HG03039 (cell line): ENCODE measurements around the gene PHF20.
"Not testable (repeated sequence)": the region's sequence is repeated elsewhere in the genome, so short reads cannot be mapped to it uniquely, and the experiment has no call there.

Experiments used
- ATAC-seq: cut with Tn5 transposase; IDR thresholded peaks from one replicate; pipeline ENCODE4 v1.9.1; 2021; ENCODE audit warnings: mild to moderate bottlenecking, moderate library complexity; ENCODE audit not compliant: unreplicated experiment

Gene PHF20

DNA sequence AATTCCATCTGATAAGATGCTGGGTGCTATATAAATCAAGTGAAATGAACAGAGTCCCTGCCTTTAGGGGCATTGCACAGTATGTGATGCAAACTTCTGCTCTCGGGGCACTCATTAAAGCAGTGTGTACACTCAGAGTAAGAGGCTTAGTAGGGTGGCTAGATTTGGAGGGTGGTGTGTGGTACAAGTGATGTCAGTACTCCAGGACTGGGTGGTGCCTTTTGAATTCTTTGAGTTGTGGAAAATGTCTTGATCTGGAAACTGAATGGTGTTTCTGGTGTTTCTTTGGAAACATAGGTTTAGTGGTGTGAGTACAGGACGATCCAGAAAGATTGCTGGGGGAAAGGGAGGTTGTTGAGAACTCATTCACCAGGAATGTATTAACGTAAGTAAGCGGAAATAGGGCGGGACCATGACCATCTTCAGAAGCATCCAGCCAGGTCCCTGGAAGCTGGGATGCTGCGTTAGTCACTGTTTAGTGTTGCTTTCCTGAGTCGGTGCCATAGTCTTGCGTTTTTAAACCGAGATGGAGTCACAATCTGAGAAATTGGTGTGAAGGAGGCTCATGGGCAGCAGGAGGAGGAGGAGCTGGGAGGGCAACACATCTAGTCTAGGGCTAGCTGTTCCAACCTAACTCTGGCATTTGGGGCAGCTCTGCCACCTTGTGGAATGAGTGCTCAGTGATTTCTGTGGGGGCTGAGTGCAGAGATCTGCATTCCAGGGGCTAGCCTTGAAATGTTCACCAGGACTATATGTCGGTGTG is 112.1 kb downstream of the PHF20 start:
- ATAC-seq, result no peak

DNA sequence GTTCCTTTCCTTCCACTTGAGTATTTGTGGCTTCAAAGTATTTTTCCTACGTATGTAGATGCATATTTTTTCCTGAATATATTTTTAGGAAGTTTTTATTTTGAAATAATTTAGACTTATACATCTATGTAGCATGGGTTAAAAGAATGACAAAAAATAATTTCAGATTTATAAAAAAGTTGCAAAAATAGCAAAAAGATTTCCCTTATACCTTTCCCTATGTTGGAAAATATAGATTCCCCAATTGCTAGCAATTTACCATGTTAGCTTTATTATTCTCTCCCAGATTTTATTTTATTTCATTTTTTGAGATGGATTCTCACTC is 112.7 kb downstream of the PHF20 start:
- no peak for ATAC-seq

DNA sequence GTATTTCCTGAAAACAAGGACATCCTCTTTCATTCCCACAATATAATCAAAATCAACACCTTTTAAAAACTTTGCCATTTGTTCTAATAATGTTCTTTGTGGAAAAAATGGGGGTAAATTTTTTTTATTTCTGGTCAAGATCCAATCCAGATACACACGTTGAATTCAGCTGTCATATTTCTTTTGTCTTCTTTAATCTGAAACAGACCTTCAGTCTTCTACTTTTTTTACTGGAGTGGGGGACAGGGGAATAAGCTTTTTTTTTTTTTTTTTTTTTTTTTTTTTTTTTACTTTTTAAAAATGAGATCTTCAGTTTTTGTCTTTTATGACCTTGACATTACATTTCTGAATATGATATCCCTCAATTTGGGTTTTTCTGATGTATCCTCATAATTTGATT is 113.4 kb downstream of the PHF20 start:
- no peak for ATAC-seq

- no peak for ATAC-seq
Observed at GRCh38 chr20:35886537-35886936, 114.7 kb downstream of the PHF20 start.

DNA sequence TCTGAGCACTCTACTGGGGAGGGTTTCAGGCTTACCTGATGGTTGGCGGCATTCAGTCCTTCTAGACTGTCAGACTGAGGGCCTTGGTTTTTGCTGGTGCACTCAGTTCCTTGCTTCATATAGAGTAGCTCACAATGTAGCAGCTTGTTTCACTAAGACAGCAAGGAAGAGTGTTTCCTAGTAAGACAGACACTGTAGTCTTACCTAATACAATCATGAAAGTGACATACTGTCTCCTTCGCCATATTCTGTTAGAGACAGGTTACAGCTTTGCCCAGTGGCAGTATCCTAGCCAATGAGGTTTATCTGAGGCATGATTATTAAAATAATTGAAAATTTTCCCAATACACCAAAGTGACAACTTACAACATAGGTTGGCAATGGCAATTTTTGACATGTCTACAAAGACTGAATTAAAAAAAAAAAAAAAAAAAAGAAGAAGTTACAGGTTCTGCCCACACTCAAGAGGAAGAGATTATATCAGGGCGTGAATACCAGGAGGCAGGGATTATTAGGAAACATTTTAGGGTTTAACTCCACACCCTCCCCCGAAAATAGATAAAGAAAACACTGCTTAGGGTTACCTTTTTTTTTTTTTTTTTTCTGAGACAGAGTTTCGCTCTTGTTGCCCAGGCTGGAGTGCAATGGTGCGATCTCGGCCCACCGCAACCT is 115.7 kb downstream of the PHF20 start:
- no peak for ATAC-seq

DNA sequence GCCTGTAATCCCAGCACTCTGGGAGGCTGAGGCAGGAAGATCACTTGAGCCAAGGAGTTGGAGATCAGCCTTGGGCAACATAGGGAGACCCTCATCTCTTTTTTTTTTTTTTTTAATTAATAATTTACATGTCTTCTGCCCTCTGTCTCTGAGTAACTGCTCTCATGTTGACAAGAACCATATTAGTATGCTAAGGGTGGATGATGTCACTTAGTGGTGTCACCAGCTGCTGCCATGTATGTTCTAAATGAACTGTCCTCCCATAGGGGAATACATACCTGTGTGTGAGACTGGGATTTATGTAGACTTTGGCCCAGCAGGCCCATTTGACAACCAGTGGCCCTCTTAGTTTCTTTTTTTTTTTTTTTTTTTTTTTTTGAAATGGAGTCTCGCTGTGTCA is 116.8 kb downstream of the PHF20 start:
- no peak for ATAC-seq

GRCh38 chr20:35891375-35891774 is 119.6 kb downstream of the PHF20 start:
- no peak for ATAC-seq

DNA sequence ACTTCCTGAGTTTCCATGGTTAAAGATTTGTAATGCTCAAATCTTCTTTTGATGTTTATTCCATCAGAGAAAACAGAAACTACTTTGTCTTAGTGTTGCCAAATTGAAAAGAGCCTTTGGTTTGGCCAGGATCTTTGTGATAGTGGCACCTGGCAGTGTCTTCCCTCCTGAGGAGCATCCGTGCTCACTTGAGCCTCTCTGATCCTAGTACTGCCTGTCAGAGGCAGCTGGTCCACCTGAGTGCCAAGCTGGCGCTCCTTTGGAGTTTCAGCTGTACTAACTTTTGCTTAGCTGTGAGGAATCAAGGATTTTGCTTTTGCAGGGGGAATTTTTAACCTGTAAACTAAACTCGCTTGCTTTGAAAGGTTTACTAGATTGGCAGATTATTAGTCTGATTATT is 121.1 kb downstream of the PHF20 start:
- ATAC-seq, result no peak

DNA sequence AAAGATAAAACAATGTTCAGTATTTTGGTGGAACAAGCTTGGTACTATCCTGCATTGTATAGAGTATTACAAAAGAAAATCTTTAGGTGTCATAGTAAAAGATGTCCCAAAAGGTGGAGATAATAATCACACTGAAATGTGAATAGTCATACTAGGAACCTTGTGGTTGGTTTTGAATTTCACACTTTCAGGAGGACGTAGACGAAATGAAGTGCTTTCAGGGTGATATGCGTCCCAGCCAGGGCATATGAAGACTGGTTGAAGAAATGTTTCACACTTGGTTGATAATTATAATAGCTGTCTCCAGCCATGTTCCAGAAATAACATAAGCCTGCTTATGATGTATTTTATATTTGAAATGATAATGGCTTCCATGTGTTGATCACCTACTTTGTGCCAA is 122.1 kb downstream of the PHF20 start:
- ATAC-seq, result peak; percentile 62

DNA sequence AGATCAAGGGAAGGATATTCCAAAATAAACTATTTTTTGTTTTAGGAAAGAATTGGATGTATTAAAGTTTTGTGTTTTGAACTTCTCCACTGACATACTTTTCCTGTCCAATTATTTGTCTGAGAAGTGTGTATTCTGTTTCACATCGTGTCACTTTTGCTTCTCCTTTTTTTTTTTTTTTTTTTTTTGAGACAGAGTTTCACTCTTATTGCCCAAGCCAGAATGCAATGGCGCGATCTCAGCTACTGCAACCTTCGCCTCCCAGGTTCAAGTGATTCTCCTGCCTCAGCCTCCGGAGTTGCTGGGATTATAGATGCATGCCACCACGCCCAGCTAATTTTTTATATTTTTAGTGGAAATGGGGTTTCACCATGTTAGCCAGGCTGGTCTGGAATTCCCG is 123.7 kb downstream of the PHF20 start:
- ATAC-seq, result not testable (repeated sequence)

DNA sequence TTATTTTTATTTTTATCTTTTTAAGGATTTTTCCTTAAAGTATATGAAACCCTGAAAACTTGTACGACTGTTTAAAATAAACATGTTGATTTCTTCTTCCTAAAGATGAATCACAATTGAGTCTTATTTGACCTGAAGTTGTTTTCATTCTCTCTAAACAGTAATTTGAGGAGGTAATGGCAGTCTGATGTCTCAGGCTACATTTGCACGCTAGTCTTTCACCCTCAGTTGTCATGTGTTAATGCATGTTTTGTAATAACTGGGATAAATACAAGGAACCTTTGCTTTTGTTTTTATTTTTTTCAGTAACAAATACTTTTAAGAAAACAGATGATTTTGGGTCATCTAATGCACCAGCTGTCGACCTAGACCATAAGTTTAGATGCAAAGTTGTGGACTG is 127.2 kb downstream of the PHF20 start:
- no peak for ATAC-seq

DNA sequence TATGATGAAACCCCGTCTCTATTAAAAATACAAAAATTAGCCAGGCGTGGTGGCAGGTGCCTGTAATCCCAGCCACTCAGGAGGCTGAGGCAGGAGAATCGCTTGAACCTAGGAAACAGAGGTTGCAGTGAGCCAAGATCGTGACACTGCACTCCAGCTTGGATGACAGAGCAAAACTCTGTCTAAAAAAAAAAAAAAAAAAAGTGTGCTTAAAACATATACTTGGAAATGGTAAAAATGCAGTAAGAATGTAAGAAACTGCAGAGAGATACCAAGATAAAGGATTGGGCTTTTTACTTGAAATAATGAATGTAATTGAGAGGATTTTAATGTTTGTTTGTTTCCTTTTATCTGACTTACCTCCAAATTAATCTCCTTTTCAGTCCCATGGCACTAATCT is 129.4 kb downstream of the PHF20 start:
- not testable (repeated sequence) for ATAC-seq

DNA sequence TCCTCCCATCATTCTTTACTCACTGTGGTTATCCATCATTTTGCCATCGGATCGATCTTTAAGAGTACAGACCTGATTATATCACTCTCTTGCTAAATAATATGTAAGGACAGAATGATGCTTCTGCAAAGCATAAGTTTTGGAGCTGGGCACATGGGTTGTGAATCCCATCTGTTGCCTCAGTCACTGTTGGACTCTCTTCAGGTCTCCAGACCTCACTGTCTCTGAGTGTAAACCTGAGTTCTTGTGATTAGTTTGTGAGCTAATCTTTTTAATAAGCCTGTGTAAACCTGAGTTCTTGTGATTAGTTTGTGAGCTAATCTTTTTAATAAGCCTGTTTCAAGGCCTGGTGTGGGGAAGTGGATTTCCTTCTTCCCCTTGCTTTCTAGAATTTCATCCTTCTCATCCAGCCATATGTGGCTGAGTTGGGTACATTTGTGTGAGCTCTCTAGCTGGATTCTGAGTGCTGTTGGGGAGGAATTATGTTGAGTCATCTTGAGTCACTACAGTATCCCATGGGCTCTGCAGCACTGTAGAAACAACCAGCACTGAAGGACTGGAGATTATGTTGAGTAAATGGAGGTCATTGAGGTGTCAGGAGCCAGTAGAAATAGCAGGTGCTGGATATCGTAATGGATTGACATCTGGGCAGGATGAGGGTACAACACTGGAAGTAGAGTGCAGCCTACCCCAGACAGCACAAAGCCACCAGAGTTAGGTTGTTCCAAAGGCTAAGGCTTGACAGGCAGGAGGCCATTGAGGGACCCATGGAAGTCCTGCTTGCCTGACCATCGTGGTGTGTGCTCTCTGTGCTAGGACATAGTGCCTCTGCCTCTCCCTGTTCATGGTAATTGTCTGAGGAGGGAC is 130.1 kb downstream of the PHF20 start:
- no peak for ATAC-seq

DNA sequence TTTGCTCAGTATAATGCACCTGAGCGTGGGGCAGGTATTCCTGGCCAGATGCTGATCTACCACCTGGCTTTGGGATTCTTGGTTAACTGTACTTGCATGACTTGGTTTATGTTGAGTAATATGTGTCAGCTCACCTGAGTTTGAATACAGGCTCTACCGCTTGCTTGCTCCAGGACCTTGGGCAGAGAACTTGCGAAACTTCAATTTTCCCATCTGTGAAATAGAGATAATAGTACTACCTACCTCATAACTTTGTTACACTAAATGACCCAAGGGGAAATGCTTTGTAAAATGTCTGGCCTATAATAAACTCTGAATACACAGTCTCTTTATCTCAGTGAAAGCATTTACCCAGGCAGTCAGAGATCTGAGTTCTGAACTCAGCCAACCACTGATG is 130.7 kb downstream of the PHF20 start:
- ATAC-seq, result no peak

DNA sequence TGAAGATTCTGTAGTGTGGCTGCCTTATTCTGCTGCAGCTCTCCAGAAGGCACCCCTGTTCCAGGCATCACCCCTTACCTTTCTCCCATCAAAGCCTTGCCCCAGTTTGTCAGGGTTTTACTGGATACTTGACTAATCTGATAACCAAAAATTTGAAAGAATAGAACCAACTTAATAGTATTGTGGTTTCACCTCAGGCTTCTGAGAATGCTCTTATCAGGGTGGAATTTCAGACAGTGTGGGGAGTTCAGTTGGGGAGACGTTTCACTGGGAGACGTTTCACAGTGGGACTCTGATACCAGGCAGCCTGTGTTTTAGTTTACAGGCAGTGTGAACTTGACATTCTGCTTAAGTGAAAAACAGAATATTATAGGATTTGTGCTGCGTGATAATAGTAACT is 132.0 kb downstream of the PHF20 start:
- ATAC-seq, result no peak

DNA sequence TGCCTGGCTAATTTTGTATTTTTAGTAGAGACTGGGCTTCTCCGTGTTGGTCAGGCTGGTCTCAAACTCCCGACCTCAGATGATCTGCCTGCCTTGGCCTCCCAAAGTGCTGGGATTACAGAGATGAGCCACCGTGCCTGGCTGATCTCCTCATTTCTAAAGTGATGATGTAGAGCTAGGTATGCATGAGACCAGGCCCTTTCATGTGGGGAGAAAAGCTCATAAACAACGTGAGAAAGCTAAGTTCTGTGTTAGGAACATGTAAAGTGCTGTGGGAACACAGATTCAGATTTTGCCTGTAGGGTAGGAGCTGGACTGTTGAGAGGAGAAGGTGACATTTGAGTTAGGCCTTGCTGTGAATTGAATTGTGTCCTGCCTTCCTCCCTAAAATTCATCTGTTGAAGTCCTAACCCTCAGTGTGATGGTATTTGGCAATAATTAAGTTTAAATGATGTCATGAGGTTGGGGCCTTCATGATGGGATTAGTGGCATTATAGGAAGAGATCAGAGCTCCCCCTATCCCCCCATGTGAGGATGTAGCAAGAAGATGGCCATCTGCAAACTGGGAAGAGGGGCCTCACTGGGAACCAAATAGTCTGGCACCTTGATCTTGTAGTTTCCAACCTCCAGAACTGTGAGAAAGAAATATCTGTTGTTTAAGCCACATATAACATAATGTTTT is 133.3 kb downstream of the PHF20 start:
- no peak for ATAC-seq

GRCh38 chr20:35907017-35907701 is 135.3 kb downstream of the PHF20 start:
- ATAC-seq, result no peak

GRCh38 chr20:35908007-35908406 is 136.2 kb downstream of the PHF20 start:
- ATAC-seq, result no peak

GRCh38 chr20:35909176-35909575 is 137.4 kb downstream of the PHF20 start:
- ATAC-seq, result no peak

- no peak for ATAC-seq
Observed at GRCh38 chr20:35909796-35910195, 138.0 kb downstream of the PHF20 start.

GRCh38 chr20:35910254-35910653 is 138.4 kb downstream of the PHF20 start:
- ATAC-seq, result no peak
